AG08396 (cell line): ENCODE results near the gene HDAC2.

Source experiments
- DNase-seq: peaks from one replicate; pipeline ENCODE4 v3.0.0; 2012; ENCODE audit warnings: low spot score, mixed read lengths

The HDAC2 gene

GRCh38 chr6:113909224-113909856 lies 61.6 kb downstream of the HDAC2 start:
- peak; percentile 58 for DNase-seq

DNA sequence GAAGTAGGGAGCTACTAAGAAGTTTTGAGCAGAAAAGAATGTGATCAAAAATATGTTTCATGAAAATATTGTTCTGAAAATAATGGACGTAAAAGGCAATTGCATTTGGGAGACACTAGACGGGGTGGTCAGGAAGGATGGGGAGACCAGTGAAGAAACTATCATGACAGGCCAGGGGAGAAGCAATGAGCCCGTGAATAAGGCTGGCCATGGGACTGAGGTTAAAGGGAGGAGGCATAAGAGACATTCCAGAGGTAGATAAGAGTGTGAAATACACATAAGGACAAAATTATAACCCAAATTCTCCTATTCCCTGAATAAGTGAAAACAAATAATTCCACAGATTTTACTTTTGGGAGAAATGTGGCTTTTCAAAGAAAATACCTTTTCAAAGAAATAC lies 62.1 kb downstream of the HDAC2 start:
- DNase-seq: no peak

DNA sequence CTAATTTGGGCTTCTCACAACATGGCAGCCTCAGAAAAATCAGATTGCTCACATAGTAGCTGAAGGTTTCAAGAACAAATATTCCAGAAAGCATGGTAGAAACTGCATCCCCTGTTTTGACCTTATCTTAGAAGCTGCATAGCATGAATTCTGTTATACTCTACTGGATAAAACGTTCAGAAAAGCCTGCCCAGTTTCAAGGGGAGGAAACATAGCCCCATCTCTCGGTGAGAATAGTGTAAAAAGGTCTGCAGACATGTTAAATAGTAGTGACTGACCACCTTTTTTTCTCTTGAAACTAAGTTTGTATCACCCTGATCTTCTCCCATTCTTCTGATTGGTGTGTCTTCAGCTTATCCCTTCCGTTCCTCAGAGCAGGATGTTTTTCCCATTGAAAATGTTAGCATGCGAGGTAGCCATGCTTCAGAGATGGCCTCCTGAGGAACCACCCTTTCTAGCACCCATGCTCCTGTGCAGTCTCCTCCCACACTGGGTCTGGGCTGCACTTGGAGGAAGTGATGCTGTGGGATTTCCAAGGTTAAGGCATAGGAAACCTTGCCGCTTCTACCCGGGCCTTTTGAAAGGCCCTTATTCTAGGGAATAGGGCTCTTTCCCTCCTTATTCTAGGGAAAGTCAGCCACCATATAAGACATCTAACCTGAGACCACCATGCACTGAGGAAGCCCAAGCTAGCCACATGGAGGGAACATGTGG lies 63.7 kb downstream of the HDAC2 start:
- DNase-seq: no peak

GRCh38 chr6:113903666-113904330 lies 67.2 kb downstream of the HDAC2 start:
- DNase-seq: peak; percentile 12

GRCh38 chr6:113901482-113901881 lies 69.5 kb downstream of the HDAC2 start:
- DNase-seq: peak; percentile 9

- no peak for DNase-seq
Measured at GRCh38 chr6:113894712-113895674, 76.0 kb downstream of the HDAC2 start.

DNA sequence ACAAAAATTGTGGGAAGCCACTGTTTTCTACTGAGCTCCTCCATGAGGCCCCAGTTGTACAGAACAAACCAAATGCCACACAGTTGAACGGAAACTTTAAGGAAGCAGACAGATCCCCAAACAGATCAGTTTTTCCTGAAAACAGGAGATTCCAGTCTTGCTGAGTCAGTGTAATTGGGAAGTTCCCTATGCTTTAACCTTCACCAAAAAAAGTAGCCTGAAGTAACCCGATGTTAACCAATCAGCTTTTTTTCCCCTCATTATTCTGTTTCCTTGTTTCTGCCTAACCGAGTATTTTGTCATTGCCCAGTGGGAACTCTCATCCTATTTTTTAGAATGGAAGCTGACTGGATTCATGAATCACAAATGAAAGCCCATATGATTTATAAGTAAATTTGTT lies 77.1 kb downstream of the HDAC2 start:
- no peak for DNase-seq

DNA sequence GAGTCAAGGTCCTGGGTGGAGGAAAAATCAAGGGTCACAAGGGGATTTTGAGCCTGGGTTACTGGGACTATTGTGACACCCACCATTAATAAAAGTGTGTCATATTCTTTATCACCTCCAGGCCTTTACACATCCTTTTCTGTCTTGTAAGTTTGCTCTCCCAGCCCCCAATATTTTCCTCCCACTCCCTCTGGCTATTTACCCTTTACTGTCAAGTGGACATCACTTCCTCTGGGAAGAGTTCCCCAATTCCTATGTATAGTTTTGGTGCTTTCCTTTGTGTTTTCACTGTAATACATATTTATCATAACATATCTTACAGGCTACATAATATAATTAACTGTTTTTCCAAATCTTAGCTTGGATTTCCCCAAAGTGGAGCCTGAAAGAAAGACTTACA lies 77.5 kb downstream of the HDAC2 start:
- no peak for DNase-seq

DNA sequence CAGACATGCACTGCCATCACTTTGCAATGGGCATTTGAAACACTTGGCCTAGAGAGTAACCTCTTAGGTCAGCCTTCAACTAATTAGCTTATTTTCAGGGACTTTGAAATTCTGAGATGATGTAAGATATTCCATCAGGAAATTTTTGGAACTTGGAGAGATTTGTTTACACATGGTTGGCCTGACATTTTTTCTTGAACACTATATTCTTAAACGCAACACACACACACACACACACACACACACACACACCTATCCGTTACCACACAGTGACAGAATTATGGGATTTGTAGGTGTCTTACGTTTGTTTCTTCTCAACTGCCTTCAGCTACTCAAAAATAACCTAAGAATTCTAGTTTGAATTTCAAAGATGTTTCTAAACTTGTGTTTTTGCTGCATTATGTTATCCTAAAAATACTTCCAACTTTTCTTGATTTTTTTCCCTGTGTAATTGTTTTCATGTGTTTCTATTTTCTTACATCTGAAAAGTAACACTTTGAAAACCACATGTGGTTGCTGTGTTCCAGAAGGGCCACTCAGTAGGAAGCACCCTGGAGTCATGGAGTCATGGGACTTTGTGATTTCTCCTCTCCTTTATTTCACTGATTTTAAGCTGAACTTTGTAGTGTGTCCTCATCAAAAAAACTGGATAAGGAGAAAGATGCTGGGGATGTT lies 81.9 kb downstream of the HDAC2 start:
- DNase-seq: no peak

DNA sequence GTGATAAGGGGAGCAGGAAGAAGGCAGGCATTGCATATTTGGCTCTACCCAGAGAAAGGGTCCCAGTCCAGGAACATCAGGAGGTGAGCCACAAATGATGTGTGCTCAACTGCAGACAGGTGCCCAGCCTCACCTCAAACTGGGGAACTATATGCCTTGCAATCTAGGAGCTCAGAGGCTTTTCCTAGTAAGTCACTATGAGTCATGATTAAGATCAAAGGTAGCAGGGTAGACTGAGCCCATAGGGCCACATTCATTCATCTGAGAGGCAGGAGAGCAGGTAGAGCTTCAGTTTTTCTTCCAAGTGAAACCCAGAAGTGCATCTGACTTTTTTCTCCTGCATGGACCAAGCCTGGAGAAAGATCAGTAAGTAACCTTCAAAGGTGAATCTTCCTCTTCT lies 82.5 kb downstream of the HDAC2 start:
- DNase-seq: no peak

DNA sequence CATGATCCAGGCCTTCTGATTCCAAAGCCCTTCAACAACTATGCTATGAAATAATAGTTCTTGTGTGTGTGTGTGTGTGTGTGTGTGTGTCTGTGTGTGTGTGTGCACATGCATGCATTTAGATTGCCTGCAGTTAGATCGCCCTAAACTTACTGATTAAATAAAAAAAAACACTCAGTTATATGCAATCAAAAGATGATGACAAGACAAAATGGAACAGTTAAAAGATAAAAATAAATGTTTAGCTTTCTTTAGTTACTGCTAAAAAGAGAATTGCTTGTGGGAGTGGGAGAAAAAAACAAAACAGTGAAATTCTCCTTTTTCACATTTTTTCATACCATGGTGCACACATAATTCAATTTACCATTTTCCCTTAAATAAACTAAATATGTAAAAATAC lies 84.4 kb downstream of the HDAC2 start:
- DNase-seq: no peak

- DNase-seq: no peak
Measured at GRCh38 chr6:113884011-113884410, 86.9 kb downstream of the HDAC2 start.
